HG03520 (cell line): ENCODE results near the gene PKDREJ.

ENCODE experiments used
- ATAC-seq: cut with Tn5 transposase; IDR thresholded peaks from one replicate; pipeline ENCODE4 v1.9.1; 2021; ENCODE audit warnings: mild to moderate bottlenecking, moderate library complexity; ENCODE audit not compliant: unreplicated experiment

Gene PKDREJ

DNA sequence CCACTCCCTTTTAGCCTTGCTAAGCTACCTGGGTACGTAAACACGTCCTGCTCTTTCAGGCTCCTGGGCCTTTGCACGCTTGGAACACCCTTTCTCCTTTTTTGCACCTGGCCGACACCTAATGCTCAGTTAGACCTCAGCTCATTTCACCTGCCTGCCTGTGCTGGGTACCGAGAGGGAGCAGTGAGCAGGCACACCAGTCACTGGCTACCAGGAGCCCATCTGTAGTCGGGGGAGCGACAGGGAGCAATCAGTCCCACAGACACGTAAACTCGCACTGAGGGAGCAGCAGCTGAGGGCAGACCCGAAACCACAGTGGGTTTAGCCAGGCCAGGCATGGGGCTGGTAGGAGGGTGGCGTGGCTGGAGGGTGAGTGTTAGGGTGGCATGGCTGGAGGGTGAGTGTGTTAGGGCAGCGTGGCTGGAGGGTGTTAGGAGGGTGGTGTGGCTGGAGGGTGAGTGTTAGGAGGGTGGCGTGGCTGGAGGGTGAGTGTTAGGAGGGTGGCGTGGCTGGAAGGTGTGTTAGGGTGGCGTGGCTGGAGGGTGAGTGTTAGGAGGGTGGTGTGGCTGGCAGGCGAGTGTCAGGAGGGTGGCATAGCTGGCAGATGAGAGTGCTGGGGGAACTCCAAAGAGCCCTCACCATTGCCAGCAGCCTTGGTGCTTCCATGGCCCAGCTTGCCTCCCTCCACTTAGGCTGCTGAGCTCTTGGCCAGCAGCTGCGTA is 27.1 kb upstream of the PKDREJ start:
- ATAC-seq = no peak

DNA sequence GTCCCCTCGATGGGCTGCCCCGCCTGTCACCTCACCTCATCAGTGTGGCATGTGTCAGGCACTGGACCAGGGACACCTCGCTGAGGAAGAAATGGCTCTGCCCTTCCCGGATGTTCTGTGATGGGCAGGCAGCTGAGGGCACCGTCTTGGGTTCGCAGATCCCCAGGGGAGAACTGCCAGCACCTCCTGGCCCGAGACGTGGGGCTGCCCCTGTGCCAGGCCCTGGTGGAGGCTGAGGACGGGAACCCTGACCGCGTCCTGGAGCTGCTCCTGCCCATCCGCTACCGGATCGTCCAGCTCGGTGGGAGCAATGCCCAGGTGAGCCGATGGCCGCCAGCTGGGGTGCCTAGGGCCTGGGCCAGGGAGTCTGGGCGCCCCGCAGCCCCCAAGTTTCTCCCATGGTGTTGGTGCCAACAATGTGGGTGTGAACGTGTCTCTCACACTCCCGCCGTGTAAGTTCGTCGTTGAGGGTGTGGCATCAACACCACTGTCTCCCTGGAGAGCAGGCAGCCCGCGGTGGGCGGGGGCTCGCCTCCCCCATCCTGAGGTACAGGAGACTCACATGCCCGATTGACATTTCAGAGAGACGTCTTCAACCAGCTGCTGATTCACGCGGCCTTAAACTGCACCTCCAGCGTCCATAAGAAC is 26.2 kb upstream of the PKDREJ start:
- no peak for ATAC-seq

DNA sequence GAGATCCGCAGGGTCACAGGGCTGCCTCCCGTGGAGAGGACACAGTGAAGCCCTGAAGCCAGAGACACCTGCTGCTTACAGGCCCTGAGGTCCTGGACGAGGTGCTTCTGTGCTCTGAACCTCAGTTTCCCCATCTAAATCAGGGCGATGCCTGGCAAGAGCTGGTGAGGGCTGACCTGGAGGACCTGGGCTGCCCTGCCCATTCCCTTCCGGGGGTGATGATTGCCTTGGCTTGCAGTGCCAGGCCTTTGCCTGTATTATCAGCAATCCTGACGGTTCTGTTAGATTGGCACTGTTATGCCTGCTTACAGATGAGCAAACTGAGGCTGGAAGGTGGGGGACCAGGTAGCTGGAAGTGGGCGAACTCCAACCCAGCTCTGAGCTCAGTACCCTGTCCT is 25.7 kb upstream of the PKDREJ start:
- ATAC-seq = no peak

- ATAC-seq = no peak
Observed at GRCh38 chr22:46287873-46288751, 25.0 kb upstream of the PKDREJ start.

GRCh38 chr22:46286941-46287872 is 24.1 kb upstream of the PKDREJ start:
- ATAC-seq = no peak

- no peak for ATAC-seq
Observed at GRCh38 chr22:46286006-46286405, 22.9 kb upstream of the PKDREJ start.

DNA sequence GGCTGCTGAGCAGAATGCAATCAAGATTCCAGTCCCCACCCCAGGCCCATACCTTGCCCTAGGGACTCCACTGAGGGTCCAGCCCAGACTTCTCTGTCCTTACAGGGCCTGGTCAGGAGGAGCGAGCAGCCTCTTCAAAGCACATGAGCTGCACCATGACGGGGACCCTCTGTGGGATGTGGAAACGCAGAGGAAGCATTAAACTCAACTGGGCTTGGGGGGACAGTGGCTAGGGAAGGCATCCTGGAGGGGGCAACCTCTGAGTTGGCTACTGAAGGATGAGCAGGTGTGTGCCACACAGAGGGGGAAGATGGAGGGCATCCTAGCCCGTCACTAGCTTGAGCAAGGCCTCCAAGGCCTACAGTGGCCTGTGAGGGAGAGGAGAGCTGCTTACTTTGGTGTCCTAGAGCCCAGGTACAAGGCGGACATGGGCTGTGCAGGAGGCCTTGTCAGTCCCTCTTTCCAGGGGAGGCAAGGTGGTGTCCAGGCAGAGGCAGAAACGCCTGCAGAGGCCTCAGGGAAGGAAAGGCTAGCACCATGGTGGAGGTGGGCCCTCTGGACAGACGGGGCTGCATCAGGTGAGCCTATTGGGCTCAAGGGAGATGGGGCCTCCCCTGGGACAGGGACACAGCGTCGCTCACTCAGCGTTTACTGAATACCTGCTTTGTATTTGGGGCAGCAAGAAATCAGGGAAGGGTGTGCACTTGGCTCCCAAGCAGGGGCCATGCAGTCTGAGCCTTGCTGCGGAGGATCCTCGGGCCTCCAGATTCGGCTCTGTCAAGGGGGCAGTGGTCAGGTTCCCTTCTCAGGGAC is 18.9 kb upstream of the PKDREJ start:
- ATAC-seq = no peak

GRCh38 chr22:46280999-46281623 is 18.0 kb upstream of the PKDREJ start:
- ATAC-seq = no peak

GRCh38 chr22:46280063-46280817 is 17.1 kb upstream of the PKDREJ start:
- no peak for ATAC-seq

DNA sequence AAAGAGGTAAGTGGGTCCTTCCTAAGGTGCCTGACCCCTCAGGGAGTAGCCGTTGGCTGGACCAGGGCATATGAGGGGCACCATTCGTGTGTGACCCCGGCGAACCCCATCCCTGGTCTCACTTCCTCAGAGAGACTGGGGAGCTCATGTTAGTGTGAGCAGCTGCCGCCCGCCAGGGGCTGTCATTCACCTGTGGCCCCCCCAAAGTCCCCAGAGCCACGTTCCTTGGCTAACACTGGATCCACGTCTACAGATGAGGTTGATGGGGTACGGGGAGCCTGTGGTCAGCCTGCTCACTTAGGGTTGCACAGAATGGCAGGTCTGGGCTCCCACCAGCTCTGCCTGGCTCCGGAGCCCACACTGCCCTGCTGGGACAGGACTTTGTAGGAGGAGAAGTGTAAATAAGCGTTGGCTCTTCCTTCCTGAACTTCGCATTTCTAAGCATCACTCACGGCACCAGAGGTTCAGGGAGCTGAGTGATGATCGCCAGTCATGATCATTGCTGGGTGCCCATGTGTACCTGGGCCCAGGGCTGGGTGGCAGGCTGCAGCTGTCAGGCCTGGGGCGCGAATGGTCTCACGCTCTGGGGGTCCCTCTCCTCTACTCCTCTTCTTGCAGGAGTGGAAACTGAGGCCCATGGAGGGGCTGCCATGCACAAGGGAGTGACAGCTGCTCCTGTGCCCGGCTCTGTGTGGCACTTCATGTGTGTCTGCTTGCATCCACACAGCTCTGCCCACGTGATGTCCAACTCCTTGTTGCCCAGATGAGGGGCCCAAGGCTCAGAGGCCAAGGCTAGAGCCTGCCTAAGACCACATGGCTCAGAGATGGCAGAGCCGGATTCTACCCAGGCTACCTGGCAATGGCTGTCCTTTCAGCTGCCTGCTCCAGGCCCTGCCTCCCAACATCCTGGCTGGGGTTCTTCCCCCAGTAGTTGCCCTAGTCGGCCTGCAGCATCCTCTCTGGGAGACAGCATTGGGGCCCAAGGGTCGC is 15.8 kb upstream of the PKDREJ start:
- ATAC-seq = no peak

- no peak for ATAC-seq
Observed at GRCh38 chr22:46276563-46276962, 13.4 kb upstream of the PKDREJ start.

GRCh38 chr22:46275455-46276122 is 12.4 kb upstream of the PKDREJ start:
- ATAC-seq = no peak

GRCh38 chr22:46274381-46274780 is 11.2 kb upstream of the PKDREJ start:
- no peak for ATAC-seq

DNA sequence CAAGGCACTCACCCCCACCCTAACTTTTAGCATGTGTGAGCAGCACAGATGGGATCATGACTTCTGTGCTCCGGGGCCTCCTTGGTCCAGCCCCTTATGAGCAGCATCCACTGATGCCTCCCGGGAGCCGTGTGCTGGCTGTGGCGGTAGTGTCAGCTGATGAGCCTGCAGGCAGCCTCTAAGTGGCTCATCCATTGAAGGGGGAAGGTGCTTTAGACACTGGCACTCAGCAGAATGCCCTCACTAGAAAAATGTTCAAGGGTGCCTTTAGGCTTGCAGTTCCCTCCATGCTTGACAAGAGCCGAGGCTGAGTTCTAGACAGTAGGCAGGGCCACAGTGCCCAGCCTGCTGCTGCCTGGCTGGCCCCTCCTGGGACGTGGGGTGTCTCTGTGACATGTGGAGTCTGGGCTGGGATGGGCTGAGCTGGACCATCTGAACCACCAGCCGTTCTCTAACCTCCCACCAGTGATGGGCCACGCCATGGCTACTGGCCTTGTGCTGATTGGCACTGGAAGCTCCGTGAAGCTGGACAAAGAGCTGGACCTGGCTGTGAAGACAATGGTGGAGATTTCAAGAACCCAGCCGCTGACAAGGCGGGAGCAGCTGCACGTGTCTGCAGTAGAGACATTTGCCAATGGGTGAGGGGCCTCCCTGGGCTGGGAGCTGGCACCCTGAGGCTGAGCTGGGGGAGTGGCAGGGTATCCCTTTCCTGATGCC is 10.4 kb upstream of the PKDREJ start:
- ATAC-seq = no peak

GRCh38 chr22:46272762-46273431 is 9.8 kb upstream of the PKDREJ start:
- no peak for ATAC-seq

- ATAC-seq = no peak
Observed at GRCh38 chr22:46272196-46272595, 9.1 kb upstream of the PKDREJ start.
